Measurements from ENCODE around the gene BTLA.
"Not testable (repeated sequence)": the region's sequence is repeated elsewhere in the genome, so short reads cannot be mapped to it uniquely, and the experiment has no call there.

Gene BTLA

DNA sequence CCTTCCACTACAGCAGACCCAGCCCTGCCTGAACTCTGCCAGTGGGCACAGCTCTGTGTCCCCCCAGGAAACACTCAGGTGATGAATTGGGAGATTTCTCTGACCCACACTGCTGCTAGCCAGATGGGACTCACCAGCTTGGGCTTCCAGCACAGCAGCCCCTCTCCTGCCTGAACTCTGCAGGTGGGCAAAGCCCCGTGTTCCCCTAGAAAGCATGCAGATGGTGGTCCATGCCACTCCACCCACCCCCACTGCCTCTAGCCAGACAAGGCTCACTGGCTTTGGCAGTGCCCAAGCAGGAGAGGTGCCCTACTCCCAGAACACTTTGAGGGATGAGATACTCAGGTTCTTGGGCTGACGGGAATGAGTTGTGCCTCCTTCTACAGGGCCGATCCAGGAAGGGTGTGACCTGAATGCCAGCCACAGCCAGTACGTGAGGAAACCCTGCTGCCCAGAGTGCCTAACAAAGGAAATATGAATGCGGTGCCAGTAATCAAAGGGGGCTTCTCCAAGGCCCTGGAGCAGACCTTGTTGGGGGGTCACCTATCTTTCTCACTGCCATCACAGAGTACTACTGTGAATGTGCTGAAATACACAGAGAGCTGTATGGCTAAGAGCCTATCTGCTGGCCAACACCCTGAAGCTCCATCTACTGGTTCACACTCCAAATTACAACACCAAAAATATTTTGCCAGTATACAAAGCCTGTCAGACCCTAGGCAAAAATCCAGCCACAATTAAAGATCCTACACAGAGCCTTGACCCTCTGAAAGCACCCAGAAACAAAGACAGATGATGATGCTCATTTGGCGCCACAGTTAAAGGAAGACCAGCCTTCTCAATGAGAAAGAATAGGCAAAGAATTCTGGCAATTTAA, 61.9 kb downstream of the BTLA start:
- DNase-seq, result no peak

DNA sequence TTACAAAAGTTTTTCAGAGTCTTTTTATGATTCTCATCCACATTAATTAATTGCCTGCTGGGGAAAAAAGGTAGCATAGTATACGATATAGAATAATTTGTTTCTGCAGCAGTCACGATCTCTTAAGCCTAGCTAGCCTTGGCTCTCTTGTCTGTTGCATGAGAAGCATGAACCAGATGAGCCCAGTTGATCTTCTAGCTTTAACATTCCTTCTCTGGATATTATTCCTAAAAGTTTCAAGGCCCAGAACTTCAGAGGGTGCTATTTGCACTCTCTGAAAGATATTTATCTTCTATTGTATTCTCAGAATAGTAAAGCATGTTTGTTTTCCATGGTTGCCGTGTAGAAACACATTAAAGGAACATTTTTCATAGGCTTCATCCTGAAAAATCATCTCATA, 69.3 kb downstream of the BTLA start:
- no peak for DNase-seq

DNA sequence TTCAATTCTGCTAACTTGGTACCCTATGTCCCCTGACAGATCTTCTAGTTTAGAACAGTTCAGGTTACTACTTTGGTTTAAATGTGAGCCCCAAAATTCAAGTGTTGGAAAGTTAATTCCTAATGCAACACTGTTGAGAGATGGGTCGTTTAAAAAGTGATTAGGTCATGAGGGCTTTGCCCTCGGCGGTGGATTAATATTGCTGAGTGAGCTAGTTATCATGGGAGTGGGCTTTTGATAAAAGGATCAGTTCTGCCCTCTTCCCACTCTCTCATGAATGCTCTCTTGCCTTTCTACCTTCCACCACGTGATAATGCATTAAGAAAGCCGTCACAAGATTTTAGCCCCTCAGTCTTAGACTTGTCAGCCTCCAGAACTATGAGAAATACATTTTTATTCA, 72.1 kb downstream of the BTLA start:
- no peak for DNase-seq

DNA sequence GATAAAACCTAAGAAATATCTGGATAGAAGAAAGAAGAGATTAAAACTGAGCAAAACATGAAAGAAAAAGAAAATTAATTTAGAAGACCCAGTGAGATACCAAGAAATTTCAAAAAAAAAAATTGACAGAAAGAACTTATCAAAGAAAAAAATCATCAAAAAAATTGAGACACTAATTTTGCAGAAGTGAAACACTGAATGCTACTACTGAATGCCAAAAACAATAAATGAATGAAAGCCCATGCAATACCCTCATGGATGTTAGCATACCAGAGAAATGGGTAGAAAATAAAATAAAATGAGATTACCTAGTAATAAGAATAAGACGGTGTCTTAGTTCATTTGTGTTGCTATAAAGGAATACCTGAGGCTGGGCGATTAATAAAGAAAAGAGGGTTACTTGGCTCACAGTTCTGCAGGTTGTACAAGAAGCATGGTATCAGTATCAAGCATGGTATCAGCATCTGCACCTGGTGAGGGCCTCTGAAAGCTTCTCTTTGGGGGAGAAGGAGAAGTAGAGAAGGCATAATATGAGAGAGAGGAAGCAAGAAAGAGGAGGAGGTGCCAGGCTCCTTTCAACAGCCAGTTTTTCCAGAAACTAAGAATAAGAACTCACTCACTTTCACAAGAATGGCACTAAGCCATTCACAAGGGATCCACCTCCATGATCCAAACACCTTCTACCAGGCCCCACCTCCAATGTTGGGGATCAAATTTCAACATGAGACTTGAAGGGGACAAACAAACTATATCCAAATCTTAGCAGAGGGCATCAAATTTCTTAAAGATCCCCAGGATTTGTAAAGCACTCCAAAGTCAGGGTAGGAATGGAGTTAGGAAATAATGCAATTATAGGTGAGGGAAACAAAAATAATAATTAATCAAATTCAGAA, 73.2 kb downstream of the BTLA start:
- no peak for DNase-seq

DNA sequence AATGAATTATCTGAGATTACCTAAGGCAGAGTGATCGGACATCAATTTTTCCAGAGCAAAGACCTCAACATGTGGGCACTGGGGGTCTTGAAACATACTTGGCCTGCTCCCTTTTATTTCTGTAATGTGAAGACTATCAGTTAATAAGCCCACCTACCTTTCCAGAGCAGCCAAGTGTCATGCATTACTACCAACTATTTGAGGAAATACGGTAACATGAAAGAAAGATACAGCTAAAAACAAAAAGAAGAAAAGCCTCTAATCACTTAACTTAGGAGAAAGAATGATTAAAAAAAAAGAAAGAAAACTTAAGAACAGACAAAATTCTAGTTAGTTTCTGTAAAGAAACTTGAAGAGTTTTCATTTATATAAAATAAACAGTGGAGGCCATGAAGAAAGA, 73.9 kb downstream of the BTLA start:
- DNase-seq, result no peak

DNA sequence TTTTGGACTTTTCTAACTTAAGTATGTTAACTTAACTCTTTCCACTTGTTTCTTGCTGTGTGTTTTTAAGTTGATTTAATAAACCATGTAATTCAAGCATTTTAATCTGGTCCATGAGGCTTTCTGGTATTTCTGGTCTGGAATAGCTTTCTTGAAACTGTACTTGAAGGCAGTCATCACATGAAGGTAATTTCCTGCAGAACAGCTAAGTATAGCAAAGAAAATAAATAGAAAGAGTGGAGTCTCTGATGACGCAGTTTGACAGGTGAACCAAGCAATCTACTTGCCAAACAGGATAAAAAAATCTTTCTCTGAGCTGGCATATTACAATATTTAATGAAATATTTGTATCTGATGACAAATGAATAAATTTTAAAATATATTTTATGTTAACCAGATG, 74.9 kb downstream of the BTLA start:
- no peak for DNase-seq

DNA sequence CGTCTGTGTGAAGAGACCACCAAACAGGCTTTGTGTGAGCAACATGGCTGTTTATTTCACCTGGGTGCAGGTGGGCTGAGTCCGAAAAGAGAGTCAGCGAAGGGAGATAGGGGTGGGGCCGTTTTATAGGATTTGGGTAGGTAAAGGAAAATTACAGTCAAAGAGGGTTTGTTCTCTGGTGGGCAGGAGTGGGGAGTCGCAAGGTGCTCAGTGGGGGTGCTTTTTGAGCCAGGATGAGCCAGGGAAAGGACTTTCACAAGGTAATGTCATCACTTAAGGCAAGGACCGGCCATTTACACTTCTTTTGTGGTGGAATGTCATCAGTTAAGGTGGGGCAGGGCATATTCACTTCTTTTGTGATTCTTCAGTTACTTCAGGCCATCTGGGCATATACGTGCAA, 76.4 kb downstream of the BTLA start:
- DNase-seq, result not testable (repeated sequence)

DNA sequence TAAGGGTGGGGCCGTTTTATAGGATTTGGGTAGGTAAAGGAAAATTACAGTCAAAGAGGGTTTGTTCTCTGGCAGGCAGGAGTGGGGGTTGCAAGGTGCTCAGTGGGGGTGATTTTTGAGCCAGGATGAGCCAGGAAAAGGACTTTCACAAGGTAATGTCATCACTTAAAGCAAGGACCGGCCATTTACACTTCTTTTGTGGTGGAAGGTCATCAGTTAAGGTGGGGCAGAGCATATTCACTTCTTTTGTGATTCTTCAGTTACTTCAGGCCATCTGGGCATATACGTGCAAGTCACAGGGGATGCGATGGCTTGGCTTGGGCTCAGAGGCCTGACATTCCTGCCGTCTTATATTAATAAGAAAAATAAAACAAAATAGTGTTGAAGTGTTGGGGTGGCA, 80.7 kb downstream of the BTLA start:
- DNase-seq, result not testable (repeated sequence)

DNA sequence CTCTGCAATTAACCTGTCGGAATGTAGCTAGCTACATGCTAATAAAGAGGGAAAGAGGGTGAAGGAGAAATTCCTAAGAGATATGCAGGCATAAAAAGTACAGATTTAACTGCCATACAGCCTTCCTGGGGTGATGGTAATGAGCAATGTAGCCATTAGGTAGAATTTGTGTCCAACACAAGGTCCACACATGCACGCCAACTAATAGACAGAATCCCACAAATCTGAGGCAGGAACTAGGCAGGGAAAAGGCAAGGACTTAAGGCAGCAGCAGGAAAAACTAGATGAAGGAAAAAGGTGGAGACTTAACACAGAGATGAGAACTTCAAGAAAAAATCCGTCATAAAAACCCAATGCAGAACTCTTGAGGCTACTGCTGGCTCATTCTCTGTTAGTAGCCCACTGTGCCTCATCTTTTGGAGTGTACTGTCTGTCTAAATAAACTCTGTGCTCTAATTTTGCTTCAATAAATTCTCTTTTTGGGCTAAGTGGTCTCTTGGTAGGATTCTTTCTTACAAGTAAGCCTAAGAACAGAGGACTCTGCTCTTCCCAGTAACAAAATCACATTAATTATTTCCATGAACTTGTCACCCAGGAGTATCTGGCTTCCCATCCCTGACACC, 81.5 kb downstream of the BTLA start:
- no peak for DNase-seq

DNA sequence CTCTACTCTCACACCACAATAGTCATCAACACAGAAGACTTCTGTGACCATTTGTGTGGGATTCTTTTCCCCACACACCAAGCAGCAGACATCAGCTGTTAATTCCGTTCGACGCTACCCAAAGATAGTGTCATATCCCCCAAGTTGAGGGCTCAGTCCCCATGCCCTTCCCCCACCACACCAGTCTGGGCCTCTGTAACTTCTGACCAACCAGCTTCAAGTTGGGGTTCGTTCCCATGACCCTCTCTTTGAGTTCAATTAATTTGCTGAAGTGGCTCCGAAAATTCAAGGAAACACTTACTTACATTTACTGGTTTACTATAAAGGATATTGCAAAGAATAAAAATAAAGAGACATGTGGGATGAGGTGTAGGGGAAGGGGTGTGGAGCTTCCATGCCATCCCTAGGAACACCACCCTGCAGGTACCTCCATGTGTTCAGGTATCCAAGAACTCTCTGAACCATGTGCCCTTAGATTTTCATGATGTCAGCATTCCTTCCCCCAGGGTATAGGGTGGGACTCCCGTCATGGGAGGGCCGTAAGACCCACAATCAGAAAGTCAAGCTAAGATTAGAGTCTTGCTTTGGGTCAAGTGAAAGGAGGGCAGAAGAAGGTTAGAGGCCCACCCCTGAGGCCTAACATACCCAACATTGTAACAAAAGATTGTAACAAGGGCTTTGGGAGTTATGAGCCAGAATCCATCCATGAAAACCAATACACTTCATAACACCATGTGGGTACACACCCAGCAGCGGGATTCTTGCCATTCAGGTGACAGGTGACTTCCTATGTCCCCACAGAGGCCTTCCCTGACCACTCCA, 82.7 kb downstream of the BTLA start:
- DNase-seq, result no peak

DNA sequence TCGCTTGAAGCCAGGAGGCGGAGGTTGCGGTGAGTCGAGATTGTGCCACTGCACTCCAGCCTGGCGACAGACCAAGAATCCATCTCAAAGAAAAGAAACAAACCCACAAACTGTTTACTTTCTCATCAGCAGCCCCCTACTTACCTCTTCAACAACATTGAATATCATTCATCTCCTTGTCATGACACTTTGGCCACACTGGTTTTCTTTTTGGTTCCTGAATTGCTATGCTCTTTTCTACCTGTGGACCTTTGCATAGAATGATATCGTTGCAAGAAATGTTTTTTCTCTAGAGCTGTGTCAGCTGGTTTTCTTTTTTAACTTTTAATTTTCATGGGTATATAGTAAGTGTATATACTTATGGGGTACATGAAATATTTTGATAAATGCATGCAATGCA, 83.9 kb downstream of the BTLA start:
- no peak for DNase-seq
